ENCODE measurements around the gene FAM174B. TPM values are rescaled to one million over a fixed set of nuclear protein-coding genes. Genes with fewer than 3 reads are reported as not detected.

Gene FAM174B
- total RNA-seq, 4 donors from 2014 or later = 2.2 to 8.5 (median 4.4) TPM

DNA sequence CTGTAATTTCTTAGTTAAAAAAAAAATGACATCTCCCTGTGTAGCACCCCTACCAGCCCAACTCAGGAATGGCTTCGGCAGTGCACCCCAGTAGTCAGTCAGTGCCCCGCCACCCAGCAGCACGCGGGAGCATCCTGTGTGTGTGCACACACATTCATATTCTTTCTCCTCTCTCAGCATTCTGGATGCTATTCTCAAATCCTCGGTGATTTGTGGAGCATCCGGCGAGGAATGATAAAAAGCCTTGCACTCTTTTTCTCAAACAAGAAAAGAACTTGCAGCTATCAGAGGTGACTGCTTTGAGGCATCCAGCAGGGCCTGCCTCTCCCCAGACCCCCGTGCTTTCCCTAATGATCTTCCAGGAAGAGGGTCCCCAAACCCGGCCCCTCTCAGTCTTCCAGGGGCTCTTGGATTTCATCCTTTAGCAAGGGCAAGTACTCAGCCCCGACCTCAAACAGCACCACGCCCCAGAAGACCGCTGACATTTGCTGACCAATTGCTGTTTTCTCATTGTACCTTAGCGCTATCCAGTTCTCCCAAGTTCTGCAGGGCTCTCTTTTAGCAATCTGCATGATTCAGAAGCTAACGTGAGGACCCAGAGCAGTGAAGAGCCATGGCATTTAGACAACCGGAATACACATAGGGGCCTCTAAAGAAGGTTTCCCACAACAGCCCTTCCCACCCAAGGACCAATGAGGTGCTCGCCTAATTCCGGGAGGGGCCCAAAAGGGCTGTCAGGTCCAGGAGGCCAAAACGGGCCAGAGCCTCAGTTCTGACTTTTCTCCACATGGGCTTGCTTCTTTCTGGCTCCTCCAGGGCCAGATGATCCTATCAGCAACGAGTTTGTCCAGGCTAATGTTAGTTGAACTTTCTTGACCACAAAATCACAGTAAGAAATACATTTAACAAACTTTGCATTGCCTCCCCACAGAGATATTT, 72.2 kb downstream of the FAM174B start:
- TF ChIP-seq, protein P1, sequence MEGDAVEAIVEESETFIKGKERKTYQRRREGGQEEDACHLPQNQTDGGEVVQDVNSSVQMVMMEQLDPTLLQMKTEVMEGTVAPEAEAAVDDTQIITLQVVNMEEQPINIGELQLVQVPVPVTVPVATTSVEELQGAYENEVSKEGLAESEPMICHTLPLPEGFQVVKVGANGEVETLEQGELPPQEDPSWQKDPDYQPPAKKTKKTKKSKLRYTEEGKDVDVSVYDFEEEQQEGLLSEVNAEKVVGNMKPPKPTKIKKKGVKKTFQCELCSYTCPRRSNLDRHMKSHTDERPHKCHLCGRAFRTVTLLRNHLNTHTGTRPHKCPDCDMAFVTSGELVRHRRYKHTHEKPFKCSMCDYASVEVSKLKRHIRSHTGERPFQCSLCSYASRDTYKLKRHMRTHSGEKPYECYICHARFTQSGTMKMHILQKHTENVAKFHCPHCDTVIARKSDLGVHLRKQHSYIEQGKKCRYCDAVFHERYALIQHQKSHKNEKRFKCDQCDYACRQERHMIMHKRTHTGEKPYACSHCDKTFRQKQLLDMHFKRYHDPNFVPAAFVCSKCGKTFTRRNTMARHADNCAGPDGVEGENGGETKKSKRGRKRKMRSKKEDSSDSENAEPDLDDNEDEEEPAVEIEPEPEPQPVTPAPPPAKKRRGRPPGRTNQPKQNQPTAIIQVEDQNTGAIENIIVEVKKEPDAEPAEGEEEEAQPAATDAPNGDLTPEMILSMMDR (IDR thresholded peaks at IDR 0.05; ENCODE audit: low read depth) = no peak

GRCh38 chr15:92582206-92582605, 73.4 kb downstream of the FAM174B start:
- TF ChIP-seq, protein P1 (IDR thresholded peaks at IDR 0.05; ENCODE audit: low read depth) = no peak

DNA sequence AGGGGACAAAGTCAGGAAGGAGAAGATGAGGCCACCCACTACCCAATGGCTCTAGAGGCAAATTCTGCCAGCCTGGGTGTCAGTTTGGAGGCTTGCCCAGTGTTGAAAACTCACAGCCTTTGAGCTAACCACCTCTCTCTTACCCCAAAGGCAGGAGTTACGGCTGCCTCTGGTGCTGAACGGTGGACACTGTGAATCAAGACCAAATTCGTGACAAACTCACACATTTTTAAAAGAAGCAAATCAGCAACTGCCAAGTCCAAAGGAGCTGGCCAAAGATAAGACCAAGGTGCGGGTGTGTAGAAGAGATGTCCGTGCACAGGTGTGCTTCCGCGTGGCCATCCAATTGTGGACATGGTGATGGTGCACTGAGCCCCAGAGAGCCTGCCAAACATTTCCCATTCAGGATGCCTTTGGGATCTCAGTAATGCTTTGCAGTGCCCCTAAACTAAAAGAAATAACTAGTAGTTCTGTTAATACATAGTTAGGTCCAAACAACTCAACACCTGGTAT, 74.6 kb downstream of the FAM174B start:
- TF ChIP-seq, protein P1 (IDR thresholded peaks at IDR 0.05; ENCODE audit: low read depth) = no peak

GRCh38 chr15:92580521-92580920, 75.1 kb downstream of the FAM174B start:
- TF ChIP-seq, protein P1 (IDR thresholded peaks at IDR 0.05; ENCODE audit: low read depth) = no peak

GRCh38 chr15:92579931-92580470, 75.6 kb downstream of the FAM174B start:
- TF ChIP-seq, protein P1 (IDR thresholded peaks at IDR 0.05; ENCODE audit: low read depth) = no peak

DNA sequence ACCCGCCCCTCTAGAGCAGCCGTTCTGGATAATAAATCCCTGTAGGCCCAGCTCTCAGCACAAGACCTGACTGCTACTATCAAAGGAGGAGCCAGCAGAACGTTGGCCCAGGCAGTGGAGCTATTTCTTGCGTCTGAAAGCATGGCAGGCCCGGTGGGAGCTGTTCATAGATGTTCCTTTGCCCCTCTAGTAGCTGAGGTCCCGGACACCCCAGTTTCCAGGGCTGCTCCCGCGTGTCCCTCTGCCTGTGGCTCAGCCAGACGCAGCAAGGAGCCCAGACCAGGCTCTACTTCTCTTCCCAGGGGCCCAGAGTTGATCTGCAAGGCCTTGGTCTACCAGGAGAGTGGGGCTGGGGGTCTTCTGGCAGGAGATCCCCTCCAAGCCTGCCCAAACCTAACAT, 76.1 kb downstream of the FAM174B start:
- TF ChIP-seq, protein P1 (IDR thresholded peaks at IDR 0.05; ENCODE audit: low read depth) = no peak

All from subcutaneous adipose tissue (tissue), 4 donors.